HepG2 (cell line): ENCODE results near the gene SHLD1. TPM values are rescaled to one million over a fixed set of nuclear protein-coding genes. Genes with fewer than 3 reads are reported as not detected.

ENCODE experiments used
- ATAC-seq: fragments of 200-7000 bp; cut with Tn5 transposase; 3 replicates; pipeline ENCODE4 v1.9.1; 2020; ENCODE audit warnings: mild to moderate bottlenecking, moderate library complexity
- BruUV-seq: library from RNA; stranded (reverse); fragments of 400-500 nt; replicated peaks from 2 replicates; lab custom pipeline; 2021; lab: Mats Ljungman, UMichigan
- CTCF ChIA-PET: fragments of 300-600 bp; formaldehyde crosslinking; extraction: SDS; loops from one replicate; lab custom pipeline; 2021; ENCODE audit warnings: low total read pairs, inconsistent platforms, low intra/inter-chr PET ratio; lab: Yijun Ruan, JAX
- POLR2A ChIA-PET: fragments of 350-600 bp; sonication (Branson Sonifier 250); formaldehyde crosslinking; loops from one replicate; lab custom pipeline; 2020; ENCODE audit warnings: antibody characterized with exemption, inconsistent platforms; lab: Yijun Ruan, JAX
- DNase-seq: peaks from one replicate; pipeline ENCODE4 v3.0.0-alpha.2; 2015; ENCODE audit warnings: low spot score
- FAIRE-seq: peaks from 3 replicates; lab custom pipeline; 2011; peaks lifted over from hg19 to GRCh38; lab: Jason Lieb, UNC
- H2AFZ ChIP-seq: one replicate; pipeline ENCODE4 v1.6.1; 2011; ENCODE audit warnings: low read length, inconsistent platforms
- H3K27ac ChIP-seq: fragments of 300-600 bp; 3 replicates; pipeline ENCODE4 v1.8.0; 2011; ENCODE audit warnings: mixed run types, mild to moderate bottlenecking, mixed read lengths, low read length, inconsistent platforms; ENCODE audit not compliant: insufficient read depth; ENCODE audit errors: extremely low read length
- H3K27me3 ChIP-seq, 2 experiments: fragments of 200-600 bp in 1 of 2; 2 replicates in 1 of 2; 3 replicates in 1 of 2; pipeline versions ENCODE4 v1.6.0 to v1.8.0; 2011; ENCODE audit warnings: low read length in 2 of 2, mild to moderate bottlenecking in 2 of 2, moderate library complexity in 2 of 2, inconsistent platforms in 1 of 2; ENCODE audit not compliant: insufficient read depth in 2 of 2, control insufficient read depth in 1 of 2
- H3K36me3 ChIP-seq, 2 experiments: fragments of 200-600 bp in 1 of 2; replicated peaks in 1 of 2; 2 replicates in 1 of 2; 3 replicates in 1 of 2; pipeline versions ENCODE4 v1.5.1 to v1.8.0; 2011; ENCODE audit warnings: low read length in 2 of 2, inconsistent platforms in 1 of 2; ENCODE audit not compliant: insufficient read depth in 2 of 2, control insufficient read depth in 1 of 2
- H3K4me1 ChIP-seq: 2 replicates; pipeline ENCODE4 v1.5.1; 2012; ENCODE audit warnings: low read length, inconsistent platforms; ENCODE audit not compliant: insufficient read depth
- H3K4me2 ChIP-seq: 2 replicates; pipeline ENCODE4 v1.6.0; 2011; ENCODE audit warnings: low read depth, low read length, inconsistent platforms
- H3K4me3 ChIP-seq, 3 experiments: fragments of 200-600 bp in 1 of 3; sonication (generic), shearing (Covaris generic) in 1 of 3; replicated peaks in 1 of 3; 2 replicates each; pipeline ENCODE4 v1.5.1; 2011 to 2016; ENCODE audit warnings: low read length in 3 of 3, inconsistent platforms in 2 of 3, low read depth in 2 of 3, mild to moderate bottlenecking in 2 of 3, control low read depth in 1 of 3, mixed read lengths in 1 of 3; ENCODE audit not compliant: insufficient read depth in 1 of 3
- H3K79me2 ChIP-seq: one replicate; pipeline ENCODE4 v1.6.1; 2011; ENCODE audit warnings: low read length, inconsistent platforms; ENCODE audit not compliant: insufficient read depth
- H3K9ac ChIP-seq: 2 replicates; pipeline ENCODE4 v1.6.0; 2011; ENCODE audit warnings: mild to moderate bottlenecking, low read depth, low read length, inconsistent platforms; ENCODE audit not compliant: insufficient read depth
- H3K9me3 ChIP-seq: 2 replicates; pipeline ENCODE4 v1.5.1; 2012; ENCODE audit warnings: mild to moderate bottlenecking, low read length
- H4K20me1 ChIP-seq: 2 replicates; pipeline ENCODE4 v1.6.0; 2011; ENCODE audit warnings: inconsistent platforms, mild to moderate bottlenecking, low read length, moderate library complexity; ENCODE audit not compliant: insufficient read depth
- CCAR2 ChIP-seq: fragments of 200-400 bp; formaldehyde crosslinking; optimal IDR thresholded peaks from 2 replicates; pipeline ENCODE3; 2018; ENCODE audit warnings: low read depth, mild to moderate bottlenecking, low read length, moderate library complexity
- CCDC6 ChIP-seq: sonication (generic); formaldehyde crosslinking; IDR thresholded peaks from 2 replicates; pipeline ENCODE4 v1.8.1; 2022; ENCODE audit warnings: mild to moderate bottlenecking, missing genetic modification reagents, moderate library complexity
- CENPX ChIP-seq: sonication (generic); formaldehyde crosslinking; IDR thresholded peaks from 2 replicates; pipeline ENCODE4 v1.9.0; 2021; ENCODE audit warnings: mild to moderate bottlenecking, missing genetic modification reagents, moderate library complexity
- FOXP4 ChIP-seq: sonication (generic); formaldehyde crosslinking; IDR thresholded peaks from 2 replicates; pipeline ENCODE4 v1.4.0; 2020; ENCODE audit warnings: missing genetic modification reagents
- HCFC1 ChIP-seq: fragments of 150-350 bp; IDR thresholded peaks from 2 replicates; pipeline ENCODE4 v1.6.1; 2014; ENCODE audit warnings: low read depth, low read length
- NFYC ChIP-seq: IDR thresholded peaks from 2 replicates; pipeline ENCODE4 v1.6.1; 2016; ENCODE audit warnings: missing genetic modification reagents, missing compliant biosample characterization
- SRSF9 ChIP-seq: fragments of 200-400 bp; formaldehyde crosslinking; IDR thresholded peaks from 2 replicates; pipeline ENCODE4 v1.6.1; 2018; ENCODE audit warnings: borderline replicate concordance, mild to moderate bottlenecking, low read depth, low read length; ENCODE audit not compliant: insufficient read depth, poor library complexity, severe bottlenecking
- TCF7L2 ChIP-seq: IDR thresholded peaks from 2 replicates; pipeline ENCODE4 v1.6.1; 2011; ENCODE audit warnings: mild to moderate bottlenecking, low read depth, low read length, moderate library complexity
- TP53 ChIP-seq: sonication (generic); formaldehyde crosslinking; conservative IDR thresholded peaks from 2 replicates; pipeline ENCODE4 v1.4.0; 2020; ENCODE audit warnings: missing genetic modification reagents
- ZNF382 ChIP-seq: sonication (generic); formaldehyde crosslinking; IDR thresholded peaks from 2 replicates; pipeline ENCODE4 v1.5.0; 2020; ENCODE audit warnings: missing genetic modification reagents, mild to moderate bottlenecking, borderline replicate concordance
- ZNF652 ChIP-seq: IDR thresholded peaks from 2 replicates; pipeline ENCODE4 v1.6.1; 2016; ENCODE audit warnings: low read depth, borderline replicate concordance
- ZNF766 ChIP-seq: sonication (generic); formaldehyde crosslinking; IDR thresholded peaks from 2 replicates; pipeline ENCODE4 v1.5.0; 2020; ENCODE audit warnings: missing genetic modification reagents, borderline replicate concordance
- whole genome bisulfite sequencing: methylation state at CpG from one replicate; pipeline ENCODE4 v1.1.6; 2017; ENCODE audit warnings: low lambda C conversion rate; 5-methylcytosine and 5-hydroxymethylcytosine counted together
- in situ Hi-C: cut with HindIII; loops from 2 replicates; pipeline ENCODE4 v1.10.0; 2017; ENCODE audit warnings: low pct_unique_long_range_greater_than_20kb; ENCODE audit not compliant: extremely low pct_ligation_motif_present
- intact Hi-C: fragments of 100-400 bp; cut with micrococcal nuclease; formaldehyde crosslinking; loops from one replicate; pipeline ENCODE4 v1.10.0; 2022; ENCODE audit not compliant: unreplicated experiment
- polyA plus RNA-seq, 8 experiments: library from polyadenylated mRNA; depleted of rRNA in 3 of 8; stranded (reverse) in 7 of 8; unstranded in 1 of 8; fragments of >200 nt; fragmentation: Illumina TruSeq in 4 of 8; extraction: Trizol in 4 of 8; gene quantifications; 2 replicates each; pipeline versions ENCODE4 v1.2.1 to v1.2.3, GENCODE V29; 2011 to 2016; ENCODE audit warnings: low read depth in 4 of 8, missing spikeins in 1 of 8, mixed read lengths in 1 of 8; ENCODE audit not compliant: insufficient read depth in 1 of 8
- total RNA-seq, 5 experiments: library from RNA; depleted of rRNA; stranded (reverse); fragments of >200 nt; fragmentation: Illumina TruSeq; extraction: Trizol; gene quantifications; 2 replicates each; pipeline ENCODE4 v1.2.3, GENCODE V29; 2016; ENCODE audit warnings: low read depth in 1 of 5

The SHLD1 gene
- total and polyA plus RNA-seq, 2 of the 13 experiments (the other 11 are each of a cell fraction or from before 2014, with no cell fraction given): 8.9 to 10.0 TPM

GRCh38 chr20:5807431-5807830 lies 57.2 kb downstream of the SHLD1 start:
- Histone ChIP-seq H3K79me2 (no peaks in the 10 kb centered on the region), H3K4me2 (no peak overlapping the region), H2AFZ (no peak overlapping the region), H3K9ac (no peak overlapping the region), H3K4me1 (peaks cover 64% of the 10 kb centered on the region), H3K27me3 (no peaks in the 10 kb centered on the region), H3K36me3 (no peaks in the 10 kb centered on the region), H4K20me1 (no peaks in the 10 kb centered on the region), H3K9me3 (no peaks in the 10 kb centered on the region)
- DNase-seq (no peak), FAIRE-seq (no peak), ATAC-seq (no peak)
- in situ Hi-C loops (loop anchor here (5.0 kb wide), 1 partner anchor 125 kb away; no protein-coding TSS in a partner anchor), intact Hi-C loops (no loop called here)
- TF ChIP-seq ZNF652 (CRISPR knock-in tag): peak; percentile 49
- TF ChIP-seq FOXP4: no peak
- no peak for TF ChIP-seq CCAR2
- peak; percentile 6 for TF ChIP-seq SRSF9
- no peak for TF ChIP-seq NFYC (CRISPR knock-in tag)
- TF ChIP-seq ZNF766 (CRISPR knock-in tag): no peak
- TF ChIP-seq, all 625 proteins: peak for 2
- no TSS peak for BruUV-seq
- Histone ChIP-seq H3K27ac (no peak overlapping the region), H3K4me3 (no peak overlapping the region)
- ChIA-PET POLR2A (interaction anchor here (1.1 to 2.0 kb wide), 2 partner anchors 10 to 143 kb away, joined by 3 to 7 read pairs; no protein-coding TSS in a partner anchor), CTCF (no interaction called here)
- WGBS: 62% methylated on average over 3 of the region's 3 CpGs

GRCh38 chr20:5808901-5809300 lies 58.7 kb downstream of the SHLD1 start:
- Histone ChIP-seq H3K9ac (no peak overlapping the region), H3K27me3 (no peaks in the 10 kb centered on the region), H3K36me3 (no peaks in the 10 kb centered on the region), H2AFZ (no peak overlapping the region), H3K27ac (no peak overlapping the region), H4K20me1 (no peaks in the 10 kb centered on the region), H3K4me2 (no peak overlapping the region), H3K9me3 (no peaks in the 10 kb centered on the region), H3K79me2 (no peaks in the 10 kb centered on the region), H3K4me1 (peaks cover 50% of the 10 kb centered on the region), H3K4me3 (no peak overlapping the region)
- 92% methylated on average over 2 of the region's 2 CpGs for WGBS
- FAIRE-seq (no peak), DNase-seq (no peak), ATAC-seq (no peak)
- TF ChIP-seq ZNF382 (CRISPR knock-in tag) (no peak), TCF7L2 (no peak), CENPX (CRISPR knock-in tag) (no peak), HCFC1 (no peak), TP53 (CRISPR knock-in tag) (no peak), CCDC6 (no peak)
- intact Hi-C loops: no loop called here
- BruUV-seq: no TSS peak
- ChIA-PET CTCF (no interaction called here), POLR2A (no interaction called here)
- in situ Hi-C loops: loop anchor here (5.0 kb wide), 1 partner anchor 123 kb away; no protein-coding TSS in a partner anchor
